Nephron (organoid): ENCODE measurements around the gene LAP3.
A peak's percentile ranks its signal among the peaks of the same experiment; 100 is the strongest.
"Not testable (repeated sequence)": the region's sequence is repeated elsewhere in the genome, so short reads cannot be mapped to it uniquely, and the experiment has no call there.

ENCODE experiments used
- H3K27ac Mint-ChIP-seq, 3 experiments: 2 replicates each; pipeline ENCODE4 v1.8.0; 2020; ENCODE audit warnings: mixed read lengths in 3 of 3, mild to moderate bottlenecking in 2 of 3, moderate library complexity in 1 of 3
- H3K27me3 Mint-ChIP-seq: 2 replicates; pipeline ENCODE4 v1.8.0; 2021; ENCODE audit warnings: low read depth, mild to moderate bottlenecking, moderate library complexity, mixed read lengths
- H3K36me3 Mint-ChIP-seq: 2 replicates; pipeline ENCODE4 v1.8.0; 2020; ENCODE audit warnings: low read depth, mixed read lengths
- H3K4me1 Mint-ChIP-seq: 2 replicates; pipeline ENCODE4 v1.8.0; 2020; ENCODE audit warnings: mixed read lengths
- H3K4me3 Mint-ChIP-seq, 3 experiments: 2 replicates each; pipeline ENCODE4 v1.8.0; 2020; ENCODE audit warnings: mild to moderate bottlenecking in 3 of 3, mixed read lengths in 3 of 3, moderate library complexity in 2 of 3
- H3K9me3 Mint-ChIP-seq: 2 replicates; pipeline ENCODE4 v1.8.0; 2020; ENCODE audit warnings: mixed read lengths
- TF ChIP-seq, protein P1 (sequence below), 3 experiments: fragments of 200-600 bp; sonication (generic); IDR thresholded peaks; one replicate each; pipeline ENCODE4 v1.5.0; 2021; ENCODE audit warnings: antibody characterized with exemption in 3 of 3; ENCODE audit not compliant: unreplicated experiment in 3 of 3

The LAP3 gene

DNA sequence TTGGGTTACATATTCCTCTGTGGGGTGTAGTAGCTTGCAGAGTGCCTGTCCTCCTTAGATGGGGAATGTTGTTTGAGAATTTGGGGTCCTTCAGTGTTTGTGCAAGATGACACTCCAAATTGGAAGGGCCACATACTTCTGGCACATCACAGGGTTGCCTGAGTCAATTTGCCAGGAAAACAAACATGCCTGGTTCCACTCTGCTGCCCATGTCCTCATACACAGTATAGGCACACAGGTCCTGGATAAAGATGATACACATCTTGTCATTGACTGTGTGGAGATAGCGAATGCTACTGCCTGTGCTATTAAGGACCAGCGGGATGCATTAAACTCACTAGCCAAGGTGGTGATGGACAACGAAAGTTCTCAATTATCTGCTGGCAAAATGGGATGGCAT lies 11.2 kb upstream of the LAP3 start:
- H3K36me3 Mint-ChIP-seq = no peaks in the 10 kb centered on the region
- H3K4me3 Mint-ChIP-seq = no peak overlapping the region
- TF ChIP-seq, protein P1, sequence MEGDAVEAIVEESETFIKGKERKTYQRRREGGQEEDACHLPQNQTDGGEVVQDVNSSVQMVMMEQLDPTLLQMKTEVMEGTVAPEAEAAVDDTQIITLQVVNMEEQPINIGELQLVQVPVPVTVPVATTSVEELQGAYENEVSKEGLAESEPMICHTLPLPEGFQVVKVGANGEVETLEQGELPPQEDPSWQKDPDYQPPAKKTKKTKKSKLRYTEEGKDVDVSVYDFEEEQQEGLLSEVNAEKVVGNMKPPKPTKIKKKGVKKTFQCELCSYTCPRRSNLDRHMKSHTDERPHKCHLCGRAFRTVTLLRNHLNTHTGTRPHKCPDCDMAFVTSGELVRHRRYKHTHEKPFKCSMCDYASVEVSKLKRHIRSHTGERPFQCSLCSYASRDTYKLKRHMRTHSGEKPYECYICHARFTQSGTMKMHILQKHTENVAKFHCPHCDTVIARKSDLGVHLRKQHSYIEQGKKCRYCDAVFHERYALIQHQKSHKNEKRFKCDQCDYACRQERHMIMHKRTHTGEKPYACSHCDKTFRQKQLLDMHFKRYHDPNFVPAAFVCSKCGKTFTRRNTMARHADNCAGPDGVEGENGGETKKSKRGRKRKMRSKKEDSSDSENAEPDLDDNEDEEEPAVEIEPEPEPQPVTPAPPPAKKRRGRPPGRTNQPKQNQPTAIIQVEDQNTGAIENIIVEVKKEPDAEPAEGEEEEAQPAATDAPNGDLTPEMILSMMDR (IDR thresholded peaks at IDR 0.05; ENCODE audit: unreplicated experiment in 3 of 3) = no peak
- H3K9me3 Mint-ChIP-seq = no peaks in the 10 kb centered on the region
- no peak overlapping the region for H3K27ac Mint-ChIP-seq
- H3K27me3 Mint-ChIP-seq = peaks cover 9% of the 10 kb centered on the region
- peaks cover 5% of the 10 kb centered on the region for H3K4me1 Mint-ChIP-seq

DNA sequence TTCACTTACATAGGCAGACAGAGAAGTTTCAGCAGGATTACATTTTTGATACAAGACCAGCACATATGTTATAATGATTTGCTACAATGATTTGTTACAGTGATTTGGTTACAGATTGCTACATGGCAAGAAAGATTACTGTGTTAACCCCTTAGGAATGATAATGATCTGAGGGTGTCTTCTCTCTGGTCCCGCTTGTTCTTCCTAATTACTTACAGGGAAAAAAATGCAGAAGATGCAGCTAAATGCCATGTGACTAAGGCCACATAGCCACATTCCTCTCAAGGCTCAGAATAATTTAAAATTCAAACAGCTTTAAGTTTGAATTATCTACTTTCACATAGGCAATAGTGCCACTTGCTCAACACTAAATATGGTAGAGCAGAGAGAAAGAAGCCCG lies 9.7 kb upstream of the LAP3 start:
- TF ChIP-seq, protein P1 (IDR thresholded peaks at IDR 0.05; ENCODE audit: unreplicated experiment in 3 of 3) = no peak
- H3K36me3 Mint-ChIP-seq = no peaks in the 10 kb centered on the region
- H3K27ac Mint-ChIP-seq = peak overlapping the region in 2 of 3 experiments; percentile 7 to 60
- H3K4me1 Mint-ChIP-seq = peaks cover 5% of the 10 kb centered on the region
- H3K27me3 Mint-ChIP-seq = peaks cover 9% of the 10 kb centered on the region
- no peaks in the 10 kb centered on the region for H3K9me3 Mint-ChIP-seq
- no peak overlapping the region for H3K4me3 Mint-ChIP-seq

DNA sequence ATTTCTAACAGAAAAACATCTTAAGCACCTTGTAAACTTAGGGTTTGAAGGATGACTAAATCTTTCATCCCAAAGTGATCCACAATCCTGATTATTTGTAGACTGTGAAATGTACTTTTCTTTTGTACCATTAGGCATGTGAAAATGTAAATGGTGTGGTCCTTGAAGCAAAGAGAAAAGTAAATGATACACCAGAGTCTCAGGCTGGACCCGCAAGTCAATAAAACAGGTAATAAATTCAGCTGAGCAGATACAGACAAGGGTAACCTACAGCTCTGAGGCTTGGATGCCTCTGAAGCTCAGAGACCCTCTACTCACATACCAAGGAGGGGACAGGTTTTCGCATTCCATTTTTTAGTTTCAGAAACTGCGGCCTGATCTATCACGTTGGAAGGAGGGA lies 2.8 kb upstream of the LAP3 start:
- TF ChIP-seq, protein P1 (IDR thresholded peaks at IDR 0.05; ENCODE audit: unreplicated experiment in 3 of 3) = no peak
- Mint-ChIP-seq H3K4me3 (peak overlapping the region; percentile 40 to 73 (median 70)), H3K9me3 (no peaks in the 10 kb centered on the region), H3K36me3 (no peaks in the 10 kb centered on the region), H3K27ac (peak overlapping the region; percentile 1 to 91 (median 70)), H3K27me3 (peaks cover 4% of the 10 kb centered on the region), H3K4me1 (peaks cover 22% of the 10 kb centered on the region)

DNA sequence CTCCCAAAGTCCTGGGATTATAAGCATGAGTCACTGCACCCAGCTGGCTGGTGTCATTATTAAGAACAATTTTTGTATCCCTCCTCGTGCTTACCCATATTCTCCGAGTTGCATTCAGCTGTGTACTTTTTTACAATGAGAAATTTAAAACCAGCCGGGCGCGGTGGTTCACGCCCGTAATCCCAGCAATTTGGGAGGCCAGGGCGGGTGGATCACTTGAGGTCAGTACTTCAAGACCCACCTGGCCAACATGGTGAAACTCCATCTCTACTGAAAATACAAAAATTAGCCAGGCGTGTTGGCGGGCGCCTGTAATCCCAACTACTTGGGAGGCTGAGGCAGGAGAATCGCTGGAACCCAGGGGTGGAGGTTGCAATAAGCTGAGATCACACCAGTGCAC lies 1.8 kb upstream of the LAP3 start:
- not testable (repeated sequence) for H3K9me3 Mint-ChIP-seq, H3K27ac Mint-ChIP-seq, H3K36me3 Mint-ChIP-seq, H3K27me3 Mint-ChIP-seq
- peaks cover 29% of the 10 kb centered on the region for H3K4me1 Mint-ChIP-seq
- H3K4me3 Mint-ChIP-seq = peak overlapping the region in 1 of 3 experiments; percentile 43

DNA sequence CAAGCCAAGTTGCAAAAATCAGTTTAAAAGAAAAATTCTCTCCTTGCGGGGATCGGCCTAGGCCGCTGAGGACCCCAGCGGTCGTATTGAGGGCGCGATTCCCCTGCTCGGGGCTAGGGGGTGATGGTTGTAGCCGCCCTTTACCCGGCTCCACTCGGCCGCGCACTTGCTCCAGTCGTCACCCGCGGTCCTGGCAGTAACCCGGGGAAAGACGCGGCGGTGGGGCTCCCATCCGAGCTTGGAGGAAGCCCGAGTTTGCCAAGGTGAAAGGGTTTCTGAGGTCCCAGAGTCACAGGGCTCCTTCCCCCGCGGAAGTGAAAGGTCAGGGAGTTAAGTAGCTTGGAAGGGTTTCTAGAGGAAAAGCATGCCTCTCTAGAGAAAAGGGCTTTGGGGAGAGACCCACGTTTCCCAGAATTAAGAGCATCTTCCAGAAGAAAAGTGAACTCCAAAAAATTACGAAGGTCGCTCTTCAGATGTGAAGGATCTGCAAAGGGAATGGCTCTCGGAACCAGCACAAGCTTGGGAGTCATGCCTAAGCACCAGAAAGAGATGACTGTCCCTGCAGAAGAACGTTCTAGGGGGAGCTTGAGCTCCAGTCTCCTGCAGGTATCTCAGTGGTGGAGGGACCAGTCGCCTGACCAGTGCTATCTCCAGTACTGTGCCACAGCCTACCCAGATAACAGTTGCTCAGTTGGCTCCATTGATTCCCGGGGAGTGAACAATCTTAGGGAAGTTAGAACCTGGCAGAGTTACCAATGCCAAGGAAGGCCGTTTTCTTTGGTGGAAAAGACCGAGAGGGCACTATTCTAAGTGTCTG lies 875 bp downstream of the LAP3 start:
- peaks cover 29% of the 10 kb centered on the region for H3K4me1 Mint-ChIP-seq
- TF ChIP-seq, protein P1 (IDR thresholded peaks at IDR 0.05; ENCODE audit: unreplicated experiment in 3 of 3) = peak in 1 of 3 experiments; percentile 19
- peaks cover 4% of the 10 kb centered on the region for H3K27me3 Mint-ChIP-seq
- peaks cover 14% of the 10 kb centered on the region for H3K36me3 Mint-ChIP-seq
- H3K4me3 Mint-ChIP-seq = peak overlapping the region; percentile 92 to 94 (median 93)
- H3K9me3 Mint-ChIP-seq = no peaks in the 10 kb centered on the region
- peak overlapping the region; percentile 67 to 91 (median 90) for H3K27ac Mint-ChIP-seq

DNA sequence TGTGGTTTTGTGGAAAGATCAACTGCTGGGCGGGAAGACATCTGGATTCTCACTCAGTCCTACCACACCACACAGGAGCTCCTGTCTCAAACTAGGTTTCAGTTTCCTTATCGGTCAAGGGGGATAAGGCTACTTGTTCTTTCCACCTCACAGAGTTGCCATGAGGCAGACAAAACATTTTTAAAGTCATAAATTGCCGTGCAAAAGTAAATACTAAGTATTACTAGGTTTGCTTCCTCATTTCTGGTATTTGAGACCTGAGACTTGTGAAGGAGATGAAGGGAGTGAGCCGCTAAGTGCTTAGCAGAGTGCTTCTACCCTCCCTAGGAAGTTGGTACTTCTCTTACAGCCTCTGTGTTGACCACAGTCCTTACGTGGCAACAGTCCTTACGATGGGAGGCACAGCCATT lies 1.5 kb downstream of the LAP3 start:
- Mint-ChIP-seq H3K9me3 (no peaks in the 10 kb centered on the region), H3K36me3 (peaks cover 14% of the 10 kb centered on the region), H3K27me3 (peaks cover 4% of the 10 kb centered on the region), H3K27ac (peak overlapping the region in 2 of 3 experiments; percentile 67 to 90), H3K4me3 (peak overlapping the region; percentile 92 to 94 (median 93)), H3K4me1 (peaks cover 29% of the 10 kb centered on the region)
- TF ChIP-seq, protein P1 (IDR thresholded peaks at IDR 0.05; ENCODE audit: unreplicated experiment in 3 of 3) = no peak
